Neural cell (in vitro differentiated cells): Measurements from ENCODE around the gene SH3GLB2. TPM values are rescaled to one million over a fixed set of nuclear protein-coding genes. Genes with fewer than 3 reads are reported as not detected.

Experiments
- H2AFZ ChIP-seq: fragments of 200-600, 300-800 bp; sonication (generic), shearing (Covaris generic); 2 replicates; pipeline ENCODE4 v1.6.0; 2014; ENCODE audit warnings: low read depth, mild to moderate bottlenecking, antibody characterized with exemption, low read length, moderate library complexity
- H3F3A ChIP-seq: fragments of 200-600 bp; shearing (Covaris generic); 2 replicates; pipeline ENCODE4 v1.6.1; 2016; ENCODE audit warnings: mild to moderate bottlenecking, moderate library complexity, mixed read lengths, antibody characterized with exemption, low read length; ENCODE audit not compliant: insufficient read depth, poor library complexity, severe bottlenecking
- H3K27ac ChIP-seq: fragments of 200-600, 300-800 bp; sonication (generic), shearing (Covaris generic); 2 replicates; pipeline ENCODE4 v1.5.1; 2014; ENCODE audit warnings: mild to moderate bottlenecking, low read length, moderate library complexity
- H3K27me3 ChIP-seq: fragments of 300-800, 200-600 bp; sonication (generic), shearing (Covaris generic); 2 replicates; pipeline ENCODE4 v1.6.0; 2014; ENCODE audit warnings: mild to moderate bottlenecking, low read depth, low read length, moderate library complexity; ENCODE audit not compliant: insufficient read depth
- H3K36me3 ChIP-seq: fragments of 300-800, 200-600 bp; sonication (generic), shearing (Covaris generic); 2 replicates; pipeline ENCODE4 v1.5.1; 2014; ENCODE audit warnings: mild to moderate bottlenecking, antibody characterized with exemption, low read length, moderate library complexity; ENCODE audit not compliant: insufficient read depth
- H3K4me2 ChIP-seq: fragments of 300-800, 200-600 bp; sonication (generic), shearing (Covaris generic); 2 replicates; pipeline ENCODE4 v1.6.0; 2014; ENCODE audit warnings: mild to moderate bottlenecking, low read length
- H3K4me3 ChIP-seq: fragments of 300-800, 200-600 bp; sonication (generic), shearing (Covaris generic); 2 replicates; pipeline ENCODE4 v1.5.1; 2014; ENCODE audit warnings: mild to moderate bottlenecking, low read length, moderate library complexity
- H3K79me2 ChIP-seq: fragments of 200-600 bp; shearing (Covaris generic); replicated peaks from 2 replicates; pipeline ENCODE4 v1.6.0; 2014; ENCODE audit warnings: mild to moderate bottlenecking, low read length, moderate library complexity; ENCODE audit not compliant: insufficient read depth
- H3K9ac ChIP-seq: fragments of 300-800, 200-600 bp; sonication (generic), shearing (Covaris generic); 2 replicates; pipeline ENCODE4 v1.6.1; 2016; ENCODE audit warnings: mild to moderate bottlenecking, low read length, mixed read lengths
- H3K9me2 ChIP-seq: fragments of 200-600 bp; shearing (Covaris generic); 2 replicates; pipeline ENCODE4 v1.6.1; 2016; ENCODE audit warnings: mild to moderate bottlenecking, low read length, mixed read lengths; ENCODE audit not compliant: insufficient read depth
- H3K9me3 ChIP-seq: fragments of 200-600, 300-800 bp; sonication (generic), shearing (Covaris generic); 2 replicates; pipeline ENCODE4 v1.6.1; 2016; ENCODE audit warnings: mild to moderate bottlenecking, mixed run types, low read length, moderate library complexity, mixed read lengths
- H4K20me1 ChIP-seq: fragments of 200-600 bp; shearing (Covaris generic); 2 replicates; pipeline ENCODE4 v1.6.1; 2016; ENCODE audit warnings: mild to moderate bottlenecking, mixed run types; ENCODE audit not compliant: insufficient read depth
- EP300 ChIP-seq: fragments of 450-650 bp; conservative IDR thresholded peaks from 2 replicates; pipeline ENCODE4 v1.6.1; 2014; ENCODE audit warnings: antibody characterized with exemption, mild to moderate bottlenecking, moderate library complexity; ENCODE audit not compliant: poor library complexity, severe bottlenecking
- EZH2 ChIP-seq: fragments of 200-600, 300-800 bp; shearing (Covaris generic), sonication (generic); IDR thresholded peaks from 2 replicates; pipeline ENCODE4 v1.6.1; 2014; ENCODE audit warnings: antibody characterized with exemption, low read length, borderline replicate concordance, mild to moderate bottlenecking; ENCODE audit not compliant: insufficient read depth, poor library complexity, severe bottlenecking
- MXI1 ChIP-seq: fragments of 450-650 bp; conservative IDR thresholded peaks from 2 replicates; pipeline ENCODE4 v1.6.1; 2014; ENCODE audit warnings: antibody characterized with exemption, mild to moderate bottlenecking; ENCODE audit not compliant: poor library complexity, severe bottlenecking
- POLR2AphosphoS5 ChIP-seq: IDR thresholded peaks from 2 replicates; pipeline ENCODE4 v1.6.1; 2012
- RAD21 ChIP-seq: fragments of 450-650 bp; conservative IDR thresholded peaks from 2 replicates; pipeline ENCODE4 v1.6.1; 2014; ENCODE audit warnings: antibody characterized with exemption, mild to moderate bottlenecking, moderate library complexity
- SMC3 ChIP-seq: fragments of 450-650 bp; conservative IDR thresholded peaks from 2 replicates; pipeline ENCODE4 v1.6.1; 2014; ENCODE audit warnings: antibody characterized with exemption, mild to moderate bottlenecking, moderate library complexity; ENCODE audit not compliant: poor library complexity
- TAF1 ChIP-seq: IDR thresholded peaks from 2 replicates; pipeline ENCODE4 v1.6.1; 2012; ENCODE audit warnings: low read depth
- polyA plus RNA-seq: library from polyadenylated mRNA; depleted of rRNA; stranded (reverse); fragments of >200 nt; gene quantifications from 2 replicates; pipeline ENCODE4 v1.2.3, GENCODE V29; 2014
- TF ChIP-seq, protein P1 (sequence below): fragments of 450-650 bp; IDR thresholded peaks from 2 replicates; pipeline ENCODE4 v1.5.1; 2014; ENCODE audit warnings: antibody characterized with exemption, mild to moderate bottlenecking, moderate library complexity; ENCODE audit not compliant: poor library complexity, severe bottlenecking
- TF ChIP-seq, protein P2 (sequence below): IDR thresholded peaks from 2 replicates; pipeline ENCODE4 v1.6.1; 2012; ENCODE audit warnings: borderline replicate concordance

SH3GLB2 gene
- polyA plus RNA-seq, 1 donor from 2014 or later, result 128 TPM

DNA sequence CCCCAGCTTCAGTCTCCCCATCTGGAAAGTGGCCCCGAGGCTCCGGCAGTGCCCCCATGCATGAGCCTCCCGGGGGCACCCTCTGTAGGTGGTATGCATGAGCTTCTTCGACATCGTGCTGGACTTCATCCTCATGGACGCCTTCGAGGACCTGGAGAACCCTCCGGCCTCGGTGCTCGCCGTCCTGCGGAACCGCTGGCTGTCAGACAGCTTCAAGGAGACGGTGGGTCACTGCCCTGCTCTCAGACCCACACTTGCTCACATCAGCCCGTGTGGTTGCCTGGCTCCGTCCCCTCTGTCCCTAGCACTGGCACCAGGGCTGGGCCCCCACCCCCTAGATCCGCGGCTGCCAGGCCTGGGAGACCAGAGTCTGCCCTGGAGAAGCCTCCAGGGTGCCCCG lies 40.0 kb upstream of the SH3GLB2 start:
- no peaks in the 10 kb centered on the region for H4K20me1 ChIP-seq
- no peaks in the 10 kb centered on the region for H3K79me2 ChIP-seq
- no peaks in the 10 kb centered on the region for H3K9me3 ChIP-seq
- no peaks in the 10 kb centered on the region for H3K36me3 ChIP-seq
- H2AFZ ChIP-seq, result no peak overlapping the region
- no peaks in the 10 kb centered on the region for H3K27me3 ChIP-seq
- H3K9ac ChIP-seq, result no peak overlapping the region
- no peaks in the 10 kb centered on the region for H3K9me2 ChIP-seq
- no peak overlapping the region for H3K27ac ChIP-seq
- no peaks in the 10 kb centered on the region for H3F3A ChIP-seq
- no peak overlapping the region for H3K4me2 ChIP-seq
- no peak overlapping the region for H3K4me3 ChIP-seq
- no peak for TF ChIP-seq TAF1
- TF ChIP-seq MXI1, result no peak
- no peak for TF ChIP-seq EZH2
- TF ChIP-seq, protein P1, sequence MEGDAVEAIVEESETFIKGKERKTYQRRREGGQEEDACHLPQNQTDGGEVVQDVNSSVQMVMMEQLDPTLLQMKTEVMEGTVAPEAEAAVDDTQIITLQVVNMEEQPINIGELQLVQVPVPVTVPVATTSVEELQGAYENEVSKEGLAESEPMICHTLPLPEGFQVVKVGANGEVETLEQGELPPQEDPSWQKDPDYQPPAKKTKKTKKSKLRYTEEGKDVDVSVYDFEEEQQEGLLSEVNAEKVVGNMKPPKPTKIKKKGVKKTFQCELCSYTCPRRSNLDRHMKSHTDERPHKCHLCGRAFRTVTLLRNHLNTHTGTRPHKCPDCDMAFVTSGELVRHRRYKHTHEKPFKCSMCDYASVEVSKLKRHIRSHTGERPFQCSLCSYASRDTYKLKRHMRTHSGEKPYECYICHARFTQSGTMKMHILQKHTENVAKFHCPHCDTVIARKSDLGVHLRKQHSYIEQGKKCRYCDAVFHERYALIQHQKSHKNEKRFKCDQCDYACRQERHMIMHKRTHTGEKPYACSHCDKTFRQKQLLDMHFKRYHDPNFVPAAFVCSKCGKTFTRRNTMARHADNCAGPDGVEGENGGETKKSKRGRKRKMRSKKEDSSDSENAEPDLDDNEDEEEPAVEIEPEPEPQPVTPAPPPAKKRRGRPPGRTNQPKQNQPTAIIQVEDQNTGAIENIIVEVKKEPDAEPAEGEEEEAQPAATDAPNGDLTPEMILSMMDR, result no peak
- TF ChIP-seq, protein P2, sequence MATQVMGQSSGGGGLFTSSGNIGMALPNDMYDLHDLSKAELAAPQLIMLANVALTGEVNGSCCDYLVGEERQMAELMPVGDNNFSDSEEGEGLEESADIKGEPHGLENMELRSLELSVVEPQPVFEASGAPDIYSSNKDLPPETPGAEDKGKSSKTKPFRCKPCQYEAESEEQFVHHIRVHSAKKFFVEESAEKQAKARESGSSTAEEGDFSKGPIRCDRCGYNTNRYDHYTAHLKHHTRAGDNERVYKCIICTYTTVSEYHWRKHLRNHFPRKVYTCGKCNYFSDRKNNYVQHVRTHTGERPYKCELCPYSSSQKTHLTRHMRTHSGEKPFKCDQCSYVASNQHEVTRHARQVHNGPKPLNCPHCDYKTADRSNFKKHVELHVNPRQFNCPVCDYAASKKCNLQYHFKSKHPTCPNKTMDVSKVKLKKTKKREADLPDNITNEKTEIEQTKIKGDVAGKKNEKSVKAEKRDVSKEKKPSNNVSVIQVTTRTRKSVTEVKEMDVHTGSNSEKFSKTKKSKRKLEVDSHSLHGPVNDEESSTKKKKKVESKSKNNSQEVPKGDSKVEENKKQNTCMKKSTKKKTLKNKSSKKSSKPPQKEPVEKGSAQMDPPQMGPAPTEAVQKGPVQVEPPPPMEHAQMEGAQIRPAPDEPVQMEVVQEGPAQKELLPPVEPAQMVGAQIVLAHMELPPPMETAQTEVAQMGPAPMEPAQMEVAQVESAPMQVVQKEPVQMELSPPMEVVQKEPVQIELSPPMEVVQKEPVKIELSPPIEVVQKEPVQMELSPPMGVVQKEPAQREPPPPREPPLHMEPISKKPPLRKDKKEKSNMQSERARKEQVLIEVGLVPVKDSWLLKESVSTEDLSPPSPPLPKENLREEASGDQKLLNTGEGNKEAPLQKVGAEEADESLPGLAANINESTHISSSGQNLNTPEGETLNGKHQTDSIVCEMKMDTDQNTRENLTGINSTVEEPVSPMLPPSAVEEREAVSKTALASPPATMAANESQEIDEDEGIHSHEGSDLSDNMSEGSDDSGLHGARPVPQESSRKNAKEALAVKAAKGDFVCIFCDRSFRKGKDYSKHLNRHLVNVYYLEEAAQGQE, result no peak
- no peak for TF ChIP-seq RAD21
- no peak for TF ChIP-seq EP300
- no peak for TF ChIP-seq SMC3
- no peak for TF ChIP-seq POLR2AphosphoS5

DNA sequence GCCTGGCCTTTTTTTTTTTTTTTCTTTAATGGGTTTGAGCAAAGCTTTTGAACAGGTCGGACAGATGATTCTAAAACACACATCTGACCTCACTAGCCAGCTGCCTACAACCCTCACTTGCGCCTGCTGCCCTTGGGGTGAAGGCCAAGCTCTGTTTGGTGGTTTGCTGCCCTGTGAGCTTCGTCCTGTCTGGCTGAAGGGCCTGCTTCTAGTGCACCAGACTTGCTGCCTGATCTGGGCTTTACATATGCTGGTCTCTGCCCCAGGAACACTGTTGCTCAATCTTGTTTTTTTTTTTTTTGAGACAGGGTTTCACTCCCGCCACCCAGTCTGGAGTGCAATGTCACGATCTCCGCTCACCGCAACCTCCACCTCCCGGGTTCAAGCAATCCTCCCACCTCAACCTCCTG lies 36.4 kb upstream of the SH3GLB2 start:
- Histone ChIP-seq H2AFZ (no peak overlapping the region), H3K4me2 (no peak overlapping the region), H3K9ac (no peak overlapping the region), H3K9me2 (no peaks in the 10 kb centered on the region), H3K9me3 (no peaks in the 10 kb centered on the region), H3K27me3 (no peaks in the 10 kb centered on the region), H4K20me1 (no peaks in the 10 kb centered on the region), H3K4me3 (no peak overlapping the region), H3K36me3 (no peaks in the 10 kb centered on the region), H3K79me2 (no peaks in the 10 kb centered on the region), H3F3A (no peaks in the 10 kb centered on the region), H3K27ac (no peak overlapping the region)
- TF ChIP-seq MXI1 (no peak), TAF1 (no peak), RAD21 (no peak), EP300 (no peak)
- TF ChIP-seq, protein P1, result no peak
